GM19455 (cell line): ENCODE results near the gene NOLC1.
A peak's percentile ranks its signal among the peaks of the same experiment; 100 is the strongest.

Source experiments
- ATAC-seq: cut with Tn5 transposase; IDR thresholded peaks from one replicate; pipeline ENCODE4 v1.9.1; 2021; ENCODE audit not compliant: unreplicated experiment

The NOLC1 gene

DNA sequence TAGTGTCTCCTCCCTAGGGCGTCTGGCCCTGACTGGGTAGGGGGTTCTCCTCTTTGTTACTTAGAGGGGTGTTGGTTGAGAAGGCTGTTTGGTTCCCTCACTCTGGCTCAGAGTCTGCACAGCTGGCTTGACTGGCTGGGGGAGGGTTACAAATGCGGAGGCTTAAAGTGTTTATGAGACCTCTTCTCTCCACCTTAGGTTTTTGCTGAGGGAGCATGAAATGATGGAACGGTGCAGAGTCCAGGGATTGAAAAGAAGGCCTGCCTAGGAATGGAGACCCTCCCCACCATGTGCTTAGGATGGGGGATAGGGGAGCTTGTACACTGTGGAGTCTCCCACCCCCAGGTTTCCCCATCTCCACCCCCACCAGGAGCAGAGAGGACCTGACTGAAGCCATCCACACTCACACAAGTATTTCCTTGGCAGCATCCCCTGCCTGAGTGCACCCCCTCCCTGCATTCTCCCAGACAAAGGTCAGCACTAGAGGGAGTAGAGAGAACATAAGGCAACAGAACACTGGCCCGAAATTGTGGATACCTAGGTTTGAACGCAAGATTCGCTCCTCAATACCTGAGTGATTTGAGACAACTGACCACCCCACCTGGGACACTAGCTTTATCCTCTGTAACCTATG lies 30.3 kb upstream of the NOLC1 start:
- no peak for ATAC-seq

DNA sequence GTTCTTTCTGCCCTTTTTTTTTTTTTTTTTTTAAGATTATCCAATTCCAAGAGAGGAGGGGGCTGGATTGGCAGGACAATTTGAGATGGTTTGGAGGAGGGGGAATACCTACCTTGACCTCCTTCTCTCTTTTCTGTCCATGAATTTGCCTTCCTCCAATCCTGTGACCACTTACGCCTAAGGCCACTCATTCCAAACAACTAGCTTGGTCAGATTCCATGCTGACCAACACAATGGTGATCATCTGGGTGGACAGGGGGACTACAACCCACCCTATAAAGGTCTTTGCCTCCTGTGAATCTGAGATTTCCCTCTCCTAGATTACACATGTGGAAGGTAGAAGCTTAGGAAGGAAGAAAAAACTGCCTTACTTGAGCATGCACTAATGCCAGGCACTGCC lies 29.7 kb upstream of the NOLC1 start:
- no peak for ATAC-seq

GRCh38 chr10:102123223-102123622 lies 29.0 kb upstream of the NOLC1 start:
- no peak for ATAC-seq

- ATAC-seq = no peak
These were observed 20.7 kb upstream of the NOLC1 start for GRCh38 chr10:102131286-102132170.

DNA sequence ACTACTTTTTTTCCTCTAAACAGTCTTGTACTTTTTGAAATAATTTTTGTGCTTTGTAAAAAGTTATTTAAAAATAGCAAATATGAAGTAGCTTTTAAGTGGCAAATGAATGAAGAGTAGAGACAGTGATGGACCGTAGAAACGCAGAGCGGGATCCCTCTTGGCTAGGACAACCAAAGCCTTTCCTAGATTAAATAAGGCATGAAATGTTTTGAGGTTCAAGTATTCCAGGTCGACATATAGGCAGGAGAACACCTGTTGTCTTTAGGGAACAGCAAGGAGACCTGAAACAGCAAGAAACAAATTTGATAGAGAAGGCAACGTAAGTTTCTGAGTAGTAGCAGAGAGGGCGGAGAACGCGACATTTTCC lies 20.0 kb upstream of the NOLC1 start:
- ATAC-seq = no peak

DNA sequence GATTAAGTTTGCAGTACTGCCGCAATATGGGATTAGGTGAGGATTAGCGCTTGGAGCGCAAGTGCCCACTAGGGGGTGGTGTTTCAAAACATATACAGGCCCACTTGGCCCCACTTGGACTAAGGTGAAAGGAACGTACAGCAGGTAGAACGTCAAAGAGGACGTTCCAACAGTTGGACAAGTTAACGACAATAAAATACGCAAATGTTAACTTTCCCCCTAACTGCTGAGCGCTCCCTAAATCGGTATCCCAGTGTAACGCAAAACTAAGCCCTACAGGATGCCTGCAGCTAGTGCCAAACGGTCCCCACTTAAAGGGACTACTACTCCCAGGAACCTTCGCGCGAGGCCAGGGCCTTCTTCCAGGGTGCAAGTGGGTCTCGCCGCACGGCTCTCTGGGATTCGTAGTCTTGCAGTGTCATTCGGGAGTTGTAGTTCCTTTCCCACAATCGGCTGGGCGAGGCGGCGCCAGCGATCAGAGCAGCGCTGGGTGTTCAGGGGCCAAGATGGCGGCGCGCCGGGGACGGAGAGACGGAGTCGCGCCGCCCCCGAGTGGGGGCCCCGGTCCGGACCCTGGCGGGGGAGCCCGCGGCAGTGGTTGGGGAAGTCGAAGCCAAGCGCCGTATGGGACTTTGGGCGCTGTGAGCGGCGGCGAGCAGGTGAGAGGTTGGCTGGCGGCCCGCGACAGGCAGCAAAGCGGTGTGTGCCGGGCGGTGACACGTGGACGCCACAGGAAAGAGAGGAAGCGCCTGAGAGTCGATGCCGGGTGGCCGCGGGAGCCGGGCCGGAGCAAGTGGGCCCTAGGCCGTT lies 19.4 kb upstream of the NOLC1 start, which contains the start of gene PPRC1:
Gene PPRC1 (plus strand): TSS at position 478 of the 810 bp plus-strand sequence. CDS start 29 bp downstream, at position 507.
- ATAC-seq = peak; percentile 89

GRCh38 chr10:102133373-102134195 lies 18.6 kb upstream of the NOLC1 start:
- no peak for ATAC-seq

DNA sequence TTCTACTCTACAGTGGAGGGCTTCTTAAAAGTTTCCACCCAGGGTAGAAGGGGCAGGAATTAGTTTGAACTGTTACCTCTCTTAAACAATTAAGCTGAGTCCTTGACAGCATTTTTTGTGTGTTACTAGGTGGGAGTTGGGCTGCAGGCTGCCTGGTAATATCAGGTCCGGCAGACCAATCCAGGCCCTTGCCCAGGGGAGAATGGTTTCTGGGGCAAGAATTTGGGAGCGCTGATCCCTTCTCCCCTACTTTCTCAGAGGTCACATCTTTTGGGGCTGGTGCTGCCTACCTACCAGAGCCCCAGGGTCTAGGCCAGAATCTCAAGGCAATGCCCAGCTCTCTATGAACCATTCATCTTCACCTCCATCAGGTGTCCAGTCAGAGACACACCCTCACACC lies 17.8 kb upstream of the NOLC1 start:
- no peak for ATAC-seq

- no peak for ATAC-seq
These were observed 16.1 kb upstream of the NOLC1 start for GRCh38 chr10:102135956-102136526.

DNA sequence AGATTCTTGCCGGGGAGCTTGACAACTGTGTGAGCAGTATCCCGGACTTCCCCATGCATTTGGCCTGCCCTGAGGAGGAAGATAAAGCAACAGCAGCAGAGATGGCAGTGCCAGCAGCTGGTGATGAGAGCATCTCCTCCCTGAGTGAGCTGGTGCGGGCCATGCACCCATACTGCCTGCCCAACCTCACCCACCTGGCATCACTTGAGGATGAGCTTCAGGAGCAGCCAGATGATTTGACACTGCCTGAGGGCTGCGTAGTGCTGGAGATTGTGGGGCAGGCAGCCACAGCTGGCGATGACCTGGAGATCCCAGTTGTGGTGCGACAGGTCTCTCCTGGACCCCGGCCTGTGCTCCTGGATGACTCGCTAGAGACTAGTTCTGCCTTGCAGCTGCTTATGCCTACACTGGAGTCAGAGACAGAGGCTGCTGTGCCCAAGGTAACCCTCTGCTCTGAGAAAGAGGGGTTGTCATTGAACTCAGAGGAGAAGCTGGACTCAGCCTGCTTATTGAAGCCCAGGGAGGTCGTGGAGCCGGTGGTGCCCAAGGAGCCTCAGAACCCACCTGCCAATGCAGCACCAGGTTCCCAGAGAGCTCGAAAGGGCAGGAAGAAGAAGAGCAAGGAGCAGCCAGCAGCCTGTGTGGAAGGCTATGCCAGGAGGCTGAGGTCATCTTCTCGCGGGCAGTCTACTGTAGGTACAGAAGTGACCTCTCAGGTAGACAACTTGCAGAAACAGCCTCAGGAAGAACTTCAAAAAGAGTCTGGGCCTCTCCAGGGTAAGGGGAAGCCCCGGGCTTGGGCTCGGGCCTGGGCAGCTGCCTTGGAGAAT lies 12.7 kb upstream of the NOLC1 start:
- ATAC-seq = no peak

GRCh38 chr10:102140218-102140617 lies 12.0 kb upstream of the NOLC1 start:
- ATAC-seq = no peak

- ATAC-seq = no peak
These were observed 11.2 kb upstream of the NOLC1 start for GRCh38 chr10:102140913-102141540.

DNA sequence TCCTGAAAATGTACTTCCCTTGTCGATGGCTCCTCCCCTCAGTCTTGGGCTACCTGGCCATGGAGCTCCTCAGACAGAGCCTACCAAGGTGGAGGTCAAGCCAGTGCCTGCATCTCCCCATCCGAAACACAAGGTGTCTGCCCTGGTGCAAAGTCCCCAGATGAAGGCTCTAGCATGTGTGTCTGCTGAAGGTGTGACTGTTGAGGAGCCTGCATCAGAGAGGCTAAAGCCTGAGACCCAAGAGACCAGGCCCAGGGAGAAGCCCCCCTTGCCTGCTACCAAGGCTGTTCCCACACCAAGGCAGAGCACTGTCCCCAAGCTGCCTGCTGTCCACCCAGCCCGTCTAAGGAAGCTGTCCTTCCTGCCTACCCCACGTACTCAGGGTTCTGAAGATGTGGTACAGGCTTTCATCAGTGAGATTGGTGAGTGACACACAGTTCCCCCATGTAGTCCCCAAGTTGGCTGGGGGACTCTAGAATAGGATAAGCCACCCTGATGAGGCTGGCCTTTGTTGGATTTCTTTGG lies 10.5 kb upstream of the NOLC1 start:
- ATAC-seq = no peak

GRCh38 chr10:102146971-102147428 lies 5.2 kb upstream of the NOLC1 start:
- no peak for ATAC-seq

DNA sequence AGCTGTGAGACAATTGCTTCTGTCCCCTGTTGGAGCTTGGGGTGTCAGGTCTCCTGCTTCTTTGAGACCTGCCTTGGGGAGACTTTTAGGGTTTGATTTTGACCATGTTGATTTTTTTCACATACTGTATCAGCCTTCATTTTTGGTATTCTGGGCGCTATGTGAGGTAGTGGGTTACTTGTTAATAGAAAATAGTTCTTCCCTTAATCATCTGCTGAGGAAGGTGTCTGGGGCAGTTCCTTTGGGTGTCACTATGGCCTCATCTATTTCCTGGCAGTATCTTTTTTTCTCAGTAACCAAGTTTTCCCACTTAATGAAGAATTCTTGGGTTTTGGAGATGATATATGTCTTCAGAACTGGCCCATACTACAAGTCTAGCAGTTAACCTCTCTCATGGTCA lies 4.6 kb upstream of the NOLC1 start:
- ATAC-seq = no peak

DNA sequence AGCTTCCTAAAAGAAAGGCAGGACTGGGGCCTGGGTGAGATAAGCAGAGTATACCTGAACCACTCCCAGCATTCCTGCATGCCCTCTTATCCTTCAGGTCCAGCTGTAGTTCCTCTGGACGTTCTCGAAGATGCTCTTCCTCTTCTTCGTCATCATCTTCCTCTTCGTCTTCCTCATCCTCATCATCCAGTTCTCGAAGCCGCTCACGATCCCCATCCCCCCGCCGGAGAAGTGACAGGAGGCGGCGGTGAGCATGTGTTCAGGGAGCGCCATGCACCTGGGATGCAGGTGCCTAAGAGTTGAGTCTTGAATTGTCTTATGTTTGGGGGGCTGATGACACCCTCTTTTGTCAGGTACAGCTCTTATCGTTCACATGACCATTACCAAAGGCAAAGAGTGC lies 3.9 kb upstream of the NOLC1 start:
- ATAC-seq = no peak

- ATAC-seq = no peak
These were observed 1.0 kb upstream of the NOLC1 start for GRCh38 chr10:102150970-102151773.

- ATAC-seq = peak; percentile 32
These were observed 329 bp downstream of the NOLC1 start for GRCh38 chr10:102152545-102152890.
